Activated T-cell treated with anti-CD3 and anti-CD28 coated beads, Interleukin-2, amount 50 U/mL, for 4 hours (primary cell): Measurements from ENCODE around the gene FAM83C. TPM values are rescaled to one million over a fixed set of nuclear protein-coding genes. Genes with fewer than 3 reads are reported as not detected.

Experiments
- ATAC-seq, 2 donors: fragments of 200-7000 bp; cut with Tn5 transposase; one replicate each; pipeline ENCODE4 v1.10.0; 2021
- DNase-seq: peaks from one replicate; pipeline ENCODE4 v3.0.0-alpha.2; 2020
- H3K27me3 Mint-ChIP-seq: one replicate; pipeline ENCODE4 v1.8.0; 2021; ENCODE audit warnings: low read depth, mixed read lengths
- H3K36me3 Mint-ChIP-seq: one replicate; pipeline ENCODE4 v1.8.0; 2022; ENCODE audit warnings: mixed read lengths; ENCODE audit not compliant: insufficient read depth
- H3K4me1 Mint-ChIP-seq: one replicate; pipeline ENCODE4 v1.8.0; 2021; ENCODE audit warnings: low read depth, mixed read lengths
- H3K4me3 Mint-ChIP-seq: one replicate; pipeline ENCODE4 v1.8.0; 2021; ENCODE audit warnings: mild to moderate bottlenecking, moderate library complexity, mixed read lengths
- H3K9me3 Mint-ChIP-seq: one replicate; pipeline ENCODE4 v1.8.0; 2021; ENCODE audit warnings: mixed read lengths
- total RNA-seq, 3 donors: library from RNA; stranded (reverse); gene quantifications; one replicate each; pipeline ENCODE4 v1.2.1, GENCODE V29; 2021

FAM83C gene
- not detected for total RNA-seq

DNA sequence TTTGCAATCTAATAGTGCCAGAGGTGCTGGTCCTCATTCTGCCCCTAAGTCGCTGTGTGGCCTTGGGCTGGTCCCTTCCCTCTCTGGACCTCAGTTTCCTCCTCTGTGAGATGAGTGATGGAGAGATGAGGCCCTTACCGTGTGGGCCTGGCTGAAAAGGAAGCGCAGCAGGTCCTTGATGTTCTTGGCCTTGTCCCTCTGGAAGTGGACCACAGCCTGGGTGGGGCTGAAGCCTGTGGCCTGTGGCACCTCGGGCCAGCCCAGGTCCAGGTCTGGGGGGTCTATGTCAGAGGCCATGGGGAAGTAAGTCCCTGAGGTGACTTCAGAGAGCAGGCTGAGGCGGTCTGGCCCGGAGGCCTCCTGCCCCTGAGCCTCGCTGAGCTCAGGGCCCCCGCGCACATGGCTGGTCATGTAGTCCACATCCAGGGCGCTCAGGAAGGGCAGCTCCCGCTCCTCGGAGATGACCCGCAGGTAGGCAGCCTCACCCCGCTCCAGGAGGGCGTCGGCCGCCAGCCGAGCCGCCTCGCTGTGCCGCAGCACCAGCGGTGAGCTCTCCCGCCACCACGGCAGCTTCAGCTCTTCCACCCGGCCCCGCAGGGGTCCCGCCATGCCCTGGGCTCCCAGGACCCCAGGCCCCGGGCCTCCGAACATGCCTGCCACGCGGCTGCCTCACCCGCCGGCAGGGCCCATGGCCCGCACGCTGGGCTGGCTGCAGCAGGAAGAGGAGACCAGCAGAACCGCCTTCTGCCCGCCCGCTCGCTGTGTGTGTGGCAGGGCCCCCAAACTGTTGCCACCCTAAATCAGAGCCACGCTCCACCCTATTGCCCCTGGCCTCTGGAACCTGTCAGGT is at the start of gene FAM83C:
Gene FAM83C (minus strand): TSS at position 772 of the 850 bp plus-strand sequence. CDS start 121 bp downstream, at position 651.
- Mint-ChIP-seq H3K4me3 (no peak within 1 kb of the TSS), H3K27me3 (no peaks in the 10 kb centered on the region), H3K36me3 (no peaks in the 10 kb centered on the region), H3K9me3 (no peaks in the 10 kb centered on the region), H3K4me1 (no peaks in the 10 kb centered on the region)
- DNase-seq (no peak), ATAC-seq (no peak)

DNA sequence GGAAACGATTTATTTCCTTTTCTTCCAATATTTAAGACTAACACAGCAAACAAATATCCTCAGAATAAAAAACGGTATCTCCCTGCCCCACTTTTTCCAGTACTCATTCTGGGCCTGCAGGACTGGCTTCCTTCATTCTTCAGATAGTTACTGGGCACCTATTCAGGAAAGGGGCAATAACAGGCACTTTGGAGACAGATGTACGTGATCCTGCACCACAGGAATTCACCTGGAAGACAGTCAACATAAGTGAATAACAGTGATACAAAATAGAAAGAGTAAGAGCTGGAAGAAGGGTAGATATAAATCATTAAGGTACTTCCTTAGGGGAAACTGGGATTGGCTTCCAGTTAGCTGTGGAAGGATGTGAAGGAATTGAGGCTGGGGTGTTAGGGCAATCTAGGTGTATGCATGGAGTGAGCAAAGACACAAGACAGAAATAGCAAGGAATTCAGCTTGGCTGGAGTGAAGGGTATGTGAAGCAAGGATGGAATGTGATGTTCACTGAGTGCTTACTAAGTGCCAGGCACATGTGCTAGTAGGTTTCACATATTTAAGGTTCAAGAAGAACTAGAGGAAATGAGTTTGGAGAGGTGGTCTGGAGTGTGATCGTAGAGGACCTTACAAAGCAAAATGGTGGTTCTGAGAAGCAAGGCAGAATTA is 49.3 kb upstream of the FAM83C start:
- H3K4me3 Mint-ChIP-seq = no peak overlapping the region
- no peaks in the 10 kb centered on the region for H3K27me3 Mint-ChIP-seq
- H3K36me3 Mint-ChIP-seq = peaks cover 14% of the 10 kb centered on the region
- no peaks in the 10 kb centered on the region for H3K9me3 Mint-ChIP-seq
- ATAC-seq (no peak), DNase-seq (no peak)
- no peaks in the 10 kb centered on the region for H3K4me1 Mint-ChIP-seq

DNA sequence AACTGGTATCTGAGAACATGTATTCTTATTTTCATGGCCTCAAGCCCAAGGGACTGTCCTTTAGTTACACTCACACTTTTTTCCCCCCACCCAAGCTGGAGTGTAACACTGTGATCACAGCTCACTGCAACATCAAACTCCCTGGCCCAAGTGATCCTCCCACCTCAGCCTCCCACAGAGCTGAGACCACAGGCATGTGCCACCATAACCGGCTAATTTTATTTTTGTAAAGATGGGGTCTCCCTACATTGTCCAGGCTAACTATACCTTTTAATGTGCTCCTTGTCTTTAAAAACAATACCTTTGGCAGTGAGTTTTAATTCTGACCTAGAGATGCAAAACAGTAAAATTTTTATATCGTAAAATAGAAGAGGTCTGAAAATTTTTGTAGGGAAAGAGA is 48.2 kb upstream of the FAM83C start:
- no peaks in the 10 kb centered on the region for H3K27me3 Mint-ChIP-seq
- no peak for ATAC-seq
- no peak for DNase-seq
- H3K4me1 Mint-ChIP-seq = no peaks in the 10 kb centered on the region
- no peak overlapping the region for H3K4me3 Mint-ChIP-seq
- H3K36me3 Mint-ChIP-seq = peaks cover 6% of the 10 kb centered on the region
- no peaks in the 10 kb centered on the region for H3K9me3 Mint-ChIP-seq

- Mint-ChIP-seq H3K36me3 (peaks cover 3% of the 10 kb centered on the region), H3K4me3 (no peak overlapping the region)
Observed at GRCh38 chr20:35339636-35340035, 47.4 kb upstream of the FAM83C start.

DNA sequence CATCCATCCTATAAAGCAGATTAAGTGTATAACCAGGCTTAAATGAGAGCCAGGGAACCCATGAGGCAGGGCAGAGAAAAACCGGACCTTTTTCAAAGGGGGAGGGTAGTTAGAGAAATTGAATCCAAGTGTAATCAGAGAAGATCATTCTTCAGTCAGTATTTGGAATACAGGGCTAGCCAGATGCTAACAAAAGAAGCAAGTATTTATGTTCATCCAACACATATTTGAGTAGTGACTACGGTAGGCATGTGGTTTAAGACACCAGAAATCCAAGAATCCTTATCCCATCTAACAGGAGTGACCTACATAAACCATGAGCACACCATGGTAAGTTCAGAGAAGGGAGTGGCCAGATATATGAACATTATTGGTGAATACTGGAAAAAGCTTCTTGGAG is 46.8 kb upstream of the FAM83C start:
- ATAC-seq = no peak
- no peaks in the 10 kb centered on the region for H3K4me1 Mint-ChIP-seq
- H3K4me3 Mint-ChIP-seq = no peak overlapping the region
- no peaks in the 10 kb centered on the region for H3K9me3 Mint-ChIP-seq
- H3K27me3 Mint-ChIP-seq = no peaks in the 10 kb centered on the region
- peaks cover 3% of the 10 kb centered on the region for H3K36me3 Mint-ChIP-seq
- DNase-seq = no peak

More at GRCh38 chr20:35339636-35340035, 47.4 kb upstream of the FAM83C start:
- H3K9me3 Mint-ChIP-seq = no peaks in the 10 kb centered on the region
- no peaks in the 10 kb centered on the region for H3K4me1 Mint-ChIP-seq
- H3K27me3 Mint-ChIP-seq = no peaks in the 10 kb centered on the region
- ATAC-seq = no peak
- DNase-seq = no peak

- Mint-ChIP-seq H3K36me3 (peaks cover 11% of the 10 kb centered on the region), H3K9me3 (no peaks in the 10 kb centered on the region)
Observed at GRCh38 chr20:35334311-35335101, 42.3 kb upstream of the FAM83C start.

DNA sequence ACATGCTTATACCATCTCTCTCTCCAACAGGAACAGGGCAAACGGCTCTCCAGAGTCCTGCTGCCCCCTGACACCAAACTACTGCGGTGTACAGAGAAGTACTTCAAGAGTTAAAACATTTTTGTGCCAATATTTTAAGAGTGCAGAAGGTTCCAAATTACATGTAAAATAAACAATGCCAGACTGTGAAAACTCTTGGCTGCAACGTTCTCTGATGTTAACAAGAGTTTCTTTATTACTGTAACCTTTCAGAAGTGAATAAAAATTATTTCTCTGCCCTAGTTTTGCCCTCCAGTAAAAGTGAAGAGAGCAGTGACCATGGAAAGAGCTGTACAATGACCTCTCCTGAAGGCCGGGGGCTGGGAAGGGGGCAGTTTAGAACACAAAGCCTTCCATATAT is 41.4 kb upstream of the FAM83C start:
- DNase-seq (no peak), ATAC-seq (no peak)
- no peaks in the 10 kb centered on the region for H3K27me3 Mint-ChIP-seq
- H3K9me3 Mint-ChIP-seq = no peaks in the 10 kb centered on the region
- no peak overlapping the region for H3K4me3 Mint-ChIP-seq
- H3K36me3 Mint-ChIP-seq = peaks cover 8% of the 10 kb centered on the region
- peaks cover 8% of the 10 kb centered on the region for H3K4me1 Mint-ChIP-seq

More at GRCh38 chr20:35334311-35335101, 42.3 kb upstream of the FAM83C start:
- no peak for DNase-seq
- H3K4me1 Mint-ChIP-seq = peaks cover 2% of the 10 kb centered on the region
- no peak for ATAC-seq
- H3K27me3 Mint-ChIP-seq = no peaks in the 10 kb centered on the region
- H3K4me3 Mint-ChIP-seq = no peak overlapping the region

GRCh38 chr20:35332540-35333200 is 40.4 kb upstream of the FAM83C start:
- ATAC-seq (no peak), DNase-seq (no peak)
- Mint-ChIP-seq H3K4me1 (peaks cover 11% of the 10 kb centered on the region), H3K27me3 (no peaks in the 10 kb centered on the region), H3K9me3 (no peaks in the 10 kb centered on the region), H3K36me3 (peaks cover 8% of the 10 kb centered on the region), H3K4me3 (no peak overlapping the region)

DNA sequence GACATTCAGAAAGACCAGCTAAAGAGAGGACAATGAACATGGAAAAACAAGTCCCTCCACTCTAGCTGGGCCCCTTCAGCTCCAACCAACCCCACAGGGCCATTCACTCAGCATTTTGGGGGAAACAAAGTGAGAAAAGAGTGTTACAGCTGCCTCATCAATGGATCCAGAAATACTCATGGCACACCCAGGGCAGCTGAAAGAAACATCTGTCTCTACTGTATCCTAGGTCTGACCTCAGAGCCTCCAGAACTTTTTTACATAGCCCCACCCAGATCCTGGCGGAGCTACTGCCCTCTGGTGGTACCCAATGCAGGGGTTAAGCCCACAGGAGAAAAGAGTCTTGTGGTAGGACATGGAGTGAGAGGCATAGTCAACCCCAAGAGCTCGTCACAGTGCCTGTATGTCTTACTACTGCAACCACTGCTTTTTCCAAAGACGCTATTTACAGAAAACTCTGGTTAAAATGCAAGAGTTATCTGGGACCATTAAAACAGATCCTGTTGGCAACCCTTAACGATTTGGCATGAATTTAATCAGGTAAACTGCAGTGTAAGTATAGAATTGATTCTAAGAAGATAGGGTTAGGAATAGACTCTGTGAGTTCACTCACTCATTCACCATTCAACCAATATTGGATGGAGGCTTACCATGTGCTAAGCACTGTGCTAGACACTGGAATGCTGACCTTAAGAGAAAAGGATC is 37.4 kb upstream of the FAM83C start:
- no peak overlapping the region for H3K4me3 Mint-ChIP-seq
- H3K27me3 Mint-ChIP-seq = no peaks in the 10 kb centered on the region
- H3K9me3 Mint-ChIP-seq = no peaks in the 10 kb centered on the region
- ATAC-seq = peak; percentile 69 to 78
- DNase-seq = no peak
- H3K4me1 Mint-ChIP-seq = peaks cover 12% of the 10 kb centered on the region
- H3K36me3 Mint-ChIP-seq = peaks cover 11% of the 10 kb centered on the region

DNA sequence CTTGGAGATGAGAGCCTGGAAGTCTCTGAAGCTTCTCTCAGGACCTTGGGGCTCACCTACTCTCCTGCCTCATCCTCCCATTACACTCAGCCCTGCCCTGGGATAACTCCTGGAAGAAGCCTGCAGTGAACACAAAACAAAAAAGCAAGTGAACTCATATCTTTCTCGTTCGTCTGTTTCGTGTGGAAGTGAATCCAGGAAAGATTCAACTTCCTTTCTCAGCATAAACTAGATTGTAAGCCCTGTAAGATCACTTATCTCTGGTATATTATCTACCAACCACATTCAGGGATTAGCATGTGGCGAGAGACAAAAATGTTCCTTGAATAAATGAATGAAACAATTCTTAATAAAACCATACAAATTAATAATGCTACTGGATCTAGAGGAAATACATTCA is 36.5 kb upstream of the FAM83C start:
- no peak for DNase-seq
- Mint-ChIP-seq H3K4me3 (no peak overlapping the region), H3K4me1 (peaks cover 12% of the 10 kb centered on the region), H3K9me3 (no peaks in the 10 kb centered on the region), H3K27me3 (no peaks in the 10 kb centered on the region), H3K36me3 (peaks cover 11% of the 10 kb centered on the region)
- ATAC-seq = no peak

- Mint-ChIP-seq H3K4me1 (peaks cover 12% of the 10 kb centered on the region), H3K36me3 (peaks cover 9% of the 10 kb centered on the region), H3K4me3 (no peak overlapping the region), H3K27me3 (no peaks in the 10 kb centered on the region), H3K9me3 (no peaks in the 10 kb centered on the region)
- ATAC-seq (peak; percentile 44 to 59), DNase-seq (no peak)
Observed at GRCh38 chr20:35328095-35328685, 36.0 kb upstream of the FAM83C start.

DNA sequence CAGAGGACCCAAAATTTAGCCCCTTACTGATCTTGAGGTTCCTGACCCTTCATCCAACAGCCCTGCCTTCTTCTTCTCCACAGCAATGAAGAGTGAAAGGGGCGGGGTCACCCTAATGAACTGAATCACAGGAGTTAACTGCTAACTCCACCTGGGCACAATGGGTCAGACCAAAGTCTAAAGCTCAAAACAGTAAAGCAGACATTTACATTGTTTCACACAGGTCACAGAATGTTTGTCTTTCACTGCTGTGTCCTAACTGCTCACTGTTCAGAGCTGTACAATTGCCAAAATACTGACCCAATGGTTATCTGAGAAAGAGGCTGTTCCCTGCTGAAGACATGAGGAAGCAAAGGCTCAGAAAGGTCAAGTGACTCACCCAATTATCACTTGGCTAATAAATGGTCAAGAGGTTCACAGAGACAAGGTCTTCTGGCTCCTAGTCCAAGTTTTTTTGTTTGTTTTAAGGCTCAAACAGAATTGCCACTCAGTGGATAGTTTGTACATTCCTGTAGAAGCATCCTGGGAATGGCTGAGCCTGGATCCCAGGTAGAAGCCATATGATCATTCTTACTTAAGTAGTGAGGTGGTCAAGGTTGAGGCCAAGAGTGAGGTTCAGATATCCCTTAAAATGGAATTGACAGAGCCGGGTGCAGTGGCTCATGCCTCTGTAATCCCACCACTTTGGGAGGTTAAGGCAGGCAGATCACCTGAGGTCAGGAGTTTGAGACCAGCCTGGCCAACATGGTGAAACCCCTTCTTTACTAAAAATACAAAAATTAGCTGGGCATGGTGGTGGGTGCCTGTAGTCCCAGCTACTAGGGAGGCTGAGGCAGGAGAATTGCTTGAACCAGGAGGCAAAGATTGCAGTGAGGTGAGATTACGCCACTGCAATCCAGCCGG is 35.1 kb upstream of the FAM83C start:
- no peak for DNase-seq
- no peak overlapping the region for H3K4me3 Mint-ChIP-seq
- H3K36me3 Mint-ChIP-seq = peaks cover 9% of the 10 kb centered on the region
- no peak for ATAC-seq
- no peaks in the 10 kb centered on the region for H3K9me3 Mint-ChIP-seq
- peaks cover 12% of the 10 kb centered on the region for H3K4me1 Mint-ChIP-seq
- H3K27me3 Mint-ChIP-seq = no peaks in the 10 kb centered on the region
